Suprapubic skin (tissue), 3 donors: Measurements from ENCODE around the gene PSAT1.

Experiments used
- POLR2AphosphoS5 ChIP-seq, 3 donors: sonication (generic); formaldehyde crosslinking; IDR thresholded peaks; one replicate each; pipeline ENCODE4 v1.6.1; 2017; ENCODE audit warnings: antibody characterized with exemption in 3 of 3
- TF ChIP-seq, protein P1 (sequence below), 2 donors: fragments of 200-600 bp in 1 of 2; fragments of 450-650 bp in 1 of 2; sonication (generic) in 1 of 2; IDR thresholded peaks; one replicate each; pipeline ENCODE4 v1.5.1; 2016 to 2019; ENCODE audit warnings: antibody characterized with exemption in 2 of 2, mild to moderate bottlenecking in 1 of 2, moderate library complexity in 1 of 2

GRCh38 chr9:78295731-78296130 lies 1.2 kb upstream of the PSAT1 start:
- TF ChIP-seq, protein P1, sequence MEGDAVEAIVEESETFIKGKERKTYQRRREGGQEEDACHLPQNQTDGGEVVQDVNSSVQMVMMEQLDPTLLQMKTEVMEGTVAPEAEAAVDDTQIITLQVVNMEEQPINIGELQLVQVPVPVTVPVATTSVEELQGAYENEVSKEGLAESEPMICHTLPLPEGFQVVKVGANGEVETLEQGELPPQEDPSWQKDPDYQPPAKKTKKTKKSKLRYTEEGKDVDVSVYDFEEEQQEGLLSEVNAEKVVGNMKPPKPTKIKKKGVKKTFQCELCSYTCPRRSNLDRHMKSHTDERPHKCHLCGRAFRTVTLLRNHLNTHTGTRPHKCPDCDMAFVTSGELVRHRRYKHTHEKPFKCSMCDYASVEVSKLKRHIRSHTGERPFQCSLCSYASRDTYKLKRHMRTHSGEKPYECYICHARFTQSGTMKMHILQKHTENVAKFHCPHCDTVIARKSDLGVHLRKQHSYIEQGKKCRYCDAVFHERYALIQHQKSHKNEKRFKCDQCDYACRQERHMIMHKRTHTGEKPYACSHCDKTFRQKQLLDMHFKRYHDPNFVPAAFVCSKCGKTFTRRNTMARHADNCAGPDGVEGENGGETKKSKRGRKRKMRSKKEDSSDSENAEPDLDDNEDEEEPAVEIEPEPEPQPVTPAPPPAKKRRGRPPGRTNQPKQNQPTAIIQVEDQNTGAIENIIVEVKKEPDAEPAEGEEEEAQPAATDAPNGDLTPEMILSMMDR (IDR thresholded peaks at IDR 0.05), result no peak
- TF ChIP-seq POLR2AphosphoS5 (IDR thresholded peaks at IDR 0.05), result no peak
